Measurements from ENCODE around the gene MUSTN1.
A peak's percentile ranks its signal among the peaks of the same experiment; 100 is the strongest.

MUSTN1 gene

DNA sequence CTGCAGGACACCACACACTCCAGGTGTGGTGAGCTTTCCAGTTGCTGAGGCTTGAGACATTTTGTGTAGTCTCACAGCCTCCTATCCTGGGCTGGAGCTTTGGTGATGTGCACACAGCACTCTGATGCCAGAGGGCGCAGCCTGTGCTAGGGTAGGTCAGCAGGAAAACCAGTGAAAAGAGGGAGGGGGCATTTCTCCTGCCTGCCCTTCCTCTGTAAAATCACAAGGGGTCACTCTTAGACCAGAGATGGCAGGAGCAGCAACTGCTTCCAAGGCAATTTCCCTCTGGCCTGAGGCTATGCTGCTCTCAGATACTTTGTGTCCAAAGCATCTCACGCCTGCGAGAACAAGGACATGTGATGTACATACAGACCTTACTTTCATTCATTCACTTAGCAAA lies 16.5 kb upstream of the MUSTN1 start:
- peak; percentile 31 for DNase-seq (ENCODE audit: low spot score)

DNA sequence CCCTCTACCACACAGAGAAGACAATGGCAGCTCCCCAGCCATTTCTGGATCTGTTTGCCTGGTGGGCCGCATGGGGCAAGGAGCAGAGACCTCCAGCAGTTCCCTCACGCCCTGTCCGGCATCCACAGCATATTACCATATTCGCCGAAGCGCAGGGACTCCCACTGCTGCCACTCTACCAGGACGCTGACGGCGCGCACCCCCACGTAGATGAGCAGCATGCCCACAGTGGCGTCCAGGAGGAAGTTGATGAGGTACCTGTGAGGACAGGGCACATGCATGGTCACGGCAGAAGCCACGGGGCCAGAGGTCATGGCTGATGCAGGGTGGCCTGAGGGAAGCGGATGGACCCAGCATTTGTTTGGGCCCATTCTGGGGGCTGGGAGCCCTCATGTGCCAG lies 14.8 kb upstream of the MUSTN1 start:
- DNase-seq (ENCODE audit: low spot score): no peak

GRCh38 chr3:52848617-52849016 lies 13.8 kb upstream of the MUSTN1 start:
- DNase-seq (ENCODE audit: low spot score): no peak

GRCh38 chr3:52847726-52848125 lies 12.9 kb upstream of the MUSTN1 start:
- DNase-seq (ENCODE audit: low spot score): no peak

GRCh38 chr3:52847241-52847640 lies 12.4 kb upstream of the MUSTN1 start:
- DNase-seq (ENCODE audit: low spot score): no peak

DNA sequence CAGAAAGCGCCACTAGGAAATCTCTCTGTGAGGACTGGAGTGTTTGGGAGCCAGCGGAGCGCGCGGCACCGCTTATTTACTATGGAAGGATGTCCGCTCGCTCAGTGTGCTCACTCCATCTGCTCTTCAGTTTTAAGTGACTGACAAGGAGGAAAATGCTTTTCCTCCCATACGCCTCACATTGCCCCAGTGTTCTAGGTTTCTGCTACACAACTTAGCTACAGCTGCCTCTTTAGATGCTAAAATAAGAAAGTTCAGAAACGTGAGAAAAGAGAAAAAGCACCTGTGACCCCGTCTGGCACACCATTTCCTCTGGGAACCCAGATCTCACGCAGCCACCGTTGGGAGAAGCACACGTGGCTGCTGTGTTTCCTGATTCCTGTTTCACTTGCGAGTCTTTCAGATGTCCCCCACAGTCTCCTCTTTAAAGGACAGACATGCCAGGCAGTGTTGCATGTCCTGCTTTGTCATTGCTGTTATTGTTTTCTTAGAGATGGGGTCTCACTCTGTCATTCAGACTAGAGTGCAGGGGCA lies 11.7 kb upstream of the MUSTN1 start:
- no peak for DNase-seq (ENCODE audit: low spot score)

GRCh38 chr3:52845691-52846431 lies 11.0 kb upstream of the MUSTN1 start:
- peak; percentile 20 for DNase-seq (ENCODE audit: low spot score)

DNA sequence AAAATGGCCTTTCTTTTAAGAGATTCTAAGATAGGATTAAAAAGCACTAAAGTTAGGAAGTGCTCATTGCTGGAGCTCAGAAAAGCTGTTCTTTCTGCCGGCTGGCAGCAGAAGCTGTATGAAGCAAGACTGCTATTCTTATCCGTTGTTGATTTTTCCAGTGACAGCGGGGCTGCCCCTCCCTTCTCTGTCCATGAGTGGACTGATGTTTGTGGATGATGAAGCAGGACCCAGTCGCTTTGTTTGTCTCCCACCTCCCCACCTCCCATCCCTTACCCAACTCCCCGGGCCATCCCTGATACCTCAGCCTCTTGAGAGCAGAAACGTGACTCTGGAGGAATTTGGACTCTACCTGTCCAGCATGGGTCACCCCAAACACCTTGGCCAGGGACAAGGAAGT lies 10.3 kb upstream of the MUSTN1 start:
- peak; percentile 60 for DNase-seq (ENCODE audit: low spot score)

DNA sequence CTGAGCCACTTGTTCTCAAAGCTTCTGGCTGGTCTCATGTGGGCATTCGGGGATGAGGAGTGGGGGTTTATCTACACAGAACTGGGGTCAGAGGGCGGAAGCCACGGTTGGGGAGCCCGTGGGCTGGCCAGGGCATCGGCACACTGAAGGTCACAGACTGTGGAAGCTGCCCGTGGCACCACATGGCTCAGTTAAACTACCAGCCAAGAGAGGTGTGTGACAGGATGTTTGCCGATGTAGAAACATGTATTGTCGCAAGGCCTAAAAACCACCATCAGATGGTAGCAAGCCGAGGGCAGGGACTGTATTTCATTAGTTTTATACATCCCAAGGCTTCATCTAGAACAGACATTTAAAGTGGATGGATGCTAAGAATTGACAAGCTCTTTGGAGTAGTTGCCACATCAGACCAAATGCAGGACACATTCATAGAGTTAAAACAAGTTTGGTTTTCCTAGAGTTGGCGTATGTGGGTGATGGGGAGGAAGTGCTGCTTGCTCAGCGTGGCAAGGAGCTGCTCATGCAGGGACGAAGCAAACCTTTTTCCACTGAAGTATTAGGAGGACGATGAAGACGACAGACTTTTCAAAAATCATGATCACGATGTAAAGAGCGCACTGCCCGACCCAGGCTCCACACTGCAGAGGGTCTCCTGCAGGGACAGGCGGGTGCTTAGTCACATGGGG lies 9.6 kb upstream of the MUSTN1 start:
- DNase-seq (ENCODE audit: low spot score): no peak

DNA sequence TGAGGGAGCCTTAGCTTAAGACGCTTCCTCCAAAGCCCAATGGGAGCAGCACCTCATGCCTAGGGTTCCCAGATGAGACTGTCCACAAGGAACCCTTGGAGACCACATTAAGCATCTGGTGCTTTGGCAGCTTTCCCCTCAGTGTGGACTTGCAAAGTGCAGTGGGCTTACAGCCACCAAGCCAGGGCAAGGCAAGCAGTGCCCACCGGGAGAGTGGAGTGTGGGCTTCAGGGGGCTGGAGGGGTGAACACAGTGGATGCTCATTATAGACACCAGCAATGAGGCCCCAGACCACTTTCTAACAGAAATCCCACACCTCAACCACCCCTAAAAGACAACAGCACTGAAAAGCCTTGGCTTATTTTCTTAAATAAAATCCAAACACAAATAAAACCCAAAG lies 9.1 kb upstream of the MUSTN1 start:
- no peak for DNase-seq (ENCODE audit: low spot score)

DNA sequence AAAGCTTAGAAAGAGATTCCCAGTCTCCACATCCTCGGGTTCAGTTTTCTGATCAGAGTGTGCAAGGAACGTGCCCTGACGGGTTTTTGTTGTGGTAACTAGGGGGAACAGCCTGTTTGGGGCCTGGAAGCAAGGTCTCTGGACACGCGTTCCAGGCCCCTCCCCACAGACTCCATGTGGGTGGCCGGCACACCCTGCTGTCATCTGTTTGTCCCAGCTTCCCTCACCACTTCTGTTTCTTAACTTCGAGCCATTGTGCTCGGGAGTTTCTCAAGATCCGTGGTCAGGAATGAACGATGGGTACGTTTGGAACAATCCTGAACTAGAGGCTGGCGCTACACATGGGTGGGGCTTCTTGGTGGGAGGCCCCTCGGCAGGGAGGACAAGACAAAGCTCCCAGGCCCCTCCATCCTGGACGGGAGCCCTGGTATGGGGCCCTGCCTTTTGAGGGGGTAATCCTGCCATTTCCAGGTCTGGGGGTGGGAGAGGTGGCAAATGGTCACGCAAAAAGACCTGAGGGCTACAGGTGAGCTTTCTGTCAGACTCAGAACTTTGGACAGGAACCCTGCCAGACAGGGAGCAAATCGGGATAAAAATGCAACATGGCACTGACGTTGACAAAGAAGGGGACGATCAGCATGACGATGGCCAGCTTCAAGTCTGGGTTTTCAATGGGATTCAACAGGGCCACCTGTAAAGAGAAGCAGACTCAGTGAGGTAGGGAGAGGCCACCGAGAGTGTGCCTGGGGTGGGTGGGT lies 8.5 kb upstream of the MUSTN1 start:
- DNase-seq (ENCODE audit: low spot score): no peak

- no peak for DNase-seq (ENCODE audit: low spot score)
These were observed 7.6 kb upstream of the MUSTN1 start for GRCh38 chr3:52842424-52842823.

DNA sequence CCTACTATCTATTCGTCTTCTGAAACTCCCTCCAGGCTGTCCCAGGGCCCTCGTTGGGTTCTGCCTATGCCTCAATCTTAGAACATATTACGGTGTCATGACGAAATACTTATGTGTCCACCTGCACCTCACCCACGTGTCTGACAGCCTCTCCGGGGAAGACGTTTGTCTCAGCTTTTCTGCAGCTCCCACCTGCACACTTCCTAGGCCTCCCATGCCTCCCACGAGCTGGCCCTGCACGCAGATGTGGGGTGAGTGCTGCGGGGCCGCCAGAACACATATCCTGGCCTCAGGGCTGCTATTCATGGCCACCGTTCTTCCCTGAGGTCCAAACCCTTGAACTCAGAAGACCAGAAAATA lies 7.1 kb upstream of the MUSTN1 start:
- no peak for DNase-seq (ENCODE audit: low spot score)

DNA sequence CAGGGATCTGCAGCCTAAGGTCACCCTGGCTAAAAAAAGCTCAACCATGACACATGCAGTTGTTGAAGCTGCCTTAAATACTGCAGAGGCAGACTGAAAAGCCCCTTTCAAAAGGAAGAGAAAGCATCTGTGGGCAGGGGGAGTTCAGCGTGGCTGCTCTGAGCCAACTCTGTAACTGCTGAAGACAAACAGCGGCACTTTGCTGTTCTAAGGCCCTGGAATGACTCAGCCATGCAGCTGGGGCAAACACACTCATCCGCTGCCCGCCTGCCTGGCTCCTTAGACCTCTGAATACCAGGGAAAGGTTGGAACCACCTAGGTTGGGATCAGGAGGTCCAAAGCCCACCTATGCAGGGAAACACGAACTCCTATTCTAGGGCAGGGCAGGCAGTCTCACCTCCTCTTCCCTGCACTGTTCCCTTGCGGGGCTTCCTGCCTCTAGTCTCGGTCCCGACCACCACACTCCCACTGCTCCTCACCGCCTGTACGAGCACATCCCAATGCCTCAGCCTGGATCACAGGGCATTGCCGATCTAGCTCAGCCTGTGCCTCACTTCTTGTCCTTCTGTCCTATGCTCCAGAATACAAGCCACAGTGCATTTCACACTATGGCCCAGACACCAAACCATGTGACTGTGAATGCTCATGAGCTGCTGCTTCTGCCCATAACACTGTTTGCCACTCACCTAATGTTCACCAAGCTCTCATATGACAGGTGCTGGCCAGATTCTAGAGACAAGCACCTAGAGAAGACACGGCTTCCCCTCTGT lies 6.6 kb upstream of the MUSTN1 start:
- DNase-seq (ENCODE audit: low spot score): no peak

DNA sequence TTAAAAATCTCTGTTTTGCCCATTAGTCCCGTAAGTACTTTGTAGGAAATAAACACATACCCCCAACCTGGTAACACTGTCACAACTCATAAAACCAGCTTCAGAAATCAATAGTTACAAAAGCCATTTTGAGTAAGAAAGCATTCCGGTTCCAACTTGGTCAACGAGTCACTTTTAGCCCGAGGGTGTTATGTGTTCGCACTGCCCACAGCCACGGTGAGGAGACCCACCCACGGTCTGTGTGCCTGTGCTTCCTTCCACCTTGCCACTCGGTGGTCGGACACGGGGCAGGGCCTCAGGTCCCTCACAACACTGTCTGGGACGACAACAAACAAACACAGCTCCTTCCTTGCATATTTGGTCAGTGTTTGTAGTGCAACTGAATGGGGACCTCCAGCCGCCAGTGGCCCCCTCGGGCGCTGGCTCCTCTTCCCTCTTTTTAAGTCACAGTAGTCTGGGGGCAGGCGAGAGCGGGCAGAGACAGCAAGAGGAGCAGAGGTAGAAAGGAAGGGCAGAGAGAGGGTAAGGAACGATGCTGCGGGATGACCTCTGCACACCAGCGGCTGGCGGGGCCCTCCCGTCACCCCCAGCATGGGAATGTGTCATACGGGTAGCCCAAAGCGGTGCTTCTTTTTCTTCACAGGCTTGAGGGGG lies 5.2 kb upstream of the MUSTN1 start:
- no peak for DNase-seq (ENCODE audit: low spot score)

- DNase-seq (ENCODE audit: low spot score): no peak
These were observed 4.4 kb upstream of the MUSTN1 start for GRCh38 chr3:52839268-52839575.

GRCh38 chr3:52838561-52839267 lies 3.9 kb upstream of the MUSTN1 start:
- no peak for DNase-seq (ENCODE audit: low spot score)

DNA sequence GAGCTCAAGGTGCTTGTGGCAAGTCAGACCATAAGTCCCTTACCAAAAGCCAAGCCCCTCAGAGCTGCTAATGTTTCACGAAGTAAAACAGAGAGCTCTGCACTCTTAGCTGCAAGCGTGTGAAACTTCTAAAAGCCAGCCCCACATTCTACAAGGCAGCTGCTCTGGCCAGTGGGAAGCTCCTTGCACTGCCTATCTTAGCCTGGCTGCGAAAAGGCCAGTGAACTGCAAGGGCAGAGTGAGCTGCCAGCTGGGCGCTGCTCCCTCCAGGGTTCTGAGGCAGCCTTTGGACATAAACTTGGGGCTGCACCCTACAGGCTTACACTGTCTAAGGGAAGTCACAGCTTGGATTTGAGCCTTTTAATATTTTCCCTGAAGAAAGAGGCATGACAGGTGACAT lies 2.2 kb upstream of the MUSTN1 start:
- DNase-seq (ENCODE audit: low spot score): no peak

GRCh38 chr3:52836471-52836845 lies 1.6 kb upstream of the MUSTN1 start:
- DNase-seq (ENCODE audit: low spot score): no peak

- DNase-seq (ENCODE audit: low spot score): no peak
These were observed 1.1 kb upstream of the MUSTN1 start for GRCh38 chr3:52835766-52836470.

GRCh38 chr3:52833202-52833601 lies 1.6 kb downstream of the MUSTN1 start:
- no peak for DNase-seq (ENCODE audit: low spot score)
